Measurements from ENCODE around the gene SORCS2.
A peak's percentile ranks its signal among the peaks of the same experiment; 100 is the strongest.

The SORCS2 gene

DNA sequence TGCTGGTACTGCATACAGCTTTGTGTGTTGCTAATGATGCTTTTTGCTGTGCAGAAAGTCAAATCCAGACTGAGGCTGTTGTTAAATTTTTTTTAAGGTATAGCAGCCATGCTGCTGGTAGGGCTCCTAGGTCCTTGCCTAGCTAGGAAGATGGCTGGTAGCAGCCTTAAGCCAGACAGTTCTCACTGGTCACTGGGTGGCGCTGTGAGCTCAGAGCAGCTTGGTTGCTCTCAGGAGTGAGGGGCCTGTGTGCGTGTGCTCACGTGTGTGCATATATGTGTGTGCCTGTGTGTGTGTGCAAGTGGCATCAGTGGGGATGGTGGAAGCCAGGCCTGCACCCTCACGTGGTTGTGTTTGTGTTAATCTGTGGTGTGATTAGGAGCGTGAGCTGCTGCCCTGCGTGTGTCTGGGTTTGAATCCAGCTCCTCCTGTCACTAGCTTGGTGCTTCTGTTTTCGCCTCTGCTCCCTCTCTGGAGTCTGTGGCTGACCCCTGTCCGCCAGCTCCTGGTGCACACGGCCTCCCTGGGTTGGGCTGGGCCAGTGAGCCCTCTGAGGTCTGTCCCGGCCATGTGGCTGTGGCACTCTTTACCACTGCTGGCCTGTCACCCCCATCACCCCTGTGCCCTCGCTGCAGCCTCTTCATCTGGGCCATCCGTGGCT is 46.1 kb downstream of the SORCS2 start:
- TF ChIP-seq RAD21 (IDR thresholded peaks at IDR 0.05; ENCODE audit: low read depth) (0 out of 2 replicates have a peak, but pooled peaks have one; percentile 22), EP300 (IDR thresholded peaks at IDR 0.05; ENCODE audit: borderline replicate concordance) (no peak)

DNA sequence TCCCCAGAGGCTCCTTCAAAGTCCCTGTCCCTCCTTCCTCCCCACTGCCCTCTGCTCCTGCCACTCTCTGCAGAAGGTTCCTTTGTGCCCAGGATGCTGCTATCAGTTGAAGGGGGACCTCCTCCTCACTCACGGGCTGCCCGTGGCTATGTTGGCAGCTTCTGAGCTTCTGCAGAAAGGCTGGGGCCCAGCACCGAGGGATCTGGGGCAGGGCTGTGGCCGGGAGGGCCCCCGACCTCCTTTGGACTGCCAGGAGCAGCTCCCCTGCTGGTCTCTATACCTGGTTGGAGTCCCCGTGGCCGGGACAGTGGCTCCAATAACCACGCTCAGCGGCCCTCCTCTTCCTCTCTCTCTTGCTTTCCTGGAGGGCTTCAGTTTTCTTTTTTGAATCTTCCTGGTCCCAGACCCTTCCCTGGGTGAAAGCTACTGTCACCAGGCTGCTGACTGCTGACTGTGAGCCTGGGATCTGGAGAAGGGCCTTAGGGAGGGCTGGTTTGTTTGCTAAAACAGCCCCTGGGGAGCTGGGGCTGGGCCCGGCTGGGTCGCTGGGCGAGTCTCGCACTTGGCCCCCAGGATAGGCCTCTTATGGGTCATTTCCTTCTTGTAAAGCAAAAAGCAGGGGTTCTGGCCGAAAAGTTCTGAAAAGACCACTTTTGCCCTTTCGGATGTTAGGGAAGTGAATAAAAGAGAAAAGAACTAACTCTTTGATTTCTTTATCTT is 46.9 kb downstream of the SORCS2 start:
- TF ChIP-seq TAF1 (IDR thresholded peaks at IDR 0.05; ENCODE audit: low read depth) (no peak), NFIC (IDR thresholded peaks at IDR 0.05) (no peak), YY1 (IDR thresholded peaks at IDR 0.05; ENCODE audit: low read depth) (no peak), CREB1 (IDR thresholded peaks at IDR 0.05; ENCODE audit: low read depth) (no peak), FOXM1 (IDR thresholded peaks at IDR 0.05; ENCODE audit: borderline replicate concordance, low read depth) (no peak), TEAD4 (IDR thresholded peaks at IDR 0.05) (no peak), CEBPB (IDR thresholded peaks at IDR 0.05) (no peak), ZBTB7A (IDR thresholded peaks at IDR 0.05; ENCODE audit: low read depth) (no peak), TCF12 (IDR thresholded peaks at IDR 0.05; ENCODE audit: low read depth) (no peak), RAD21 (IDR thresholded peaks at IDR 0.05; ENCODE audit: low read depth) (no peak)
- TF ChIP-seq, protein P1, sequence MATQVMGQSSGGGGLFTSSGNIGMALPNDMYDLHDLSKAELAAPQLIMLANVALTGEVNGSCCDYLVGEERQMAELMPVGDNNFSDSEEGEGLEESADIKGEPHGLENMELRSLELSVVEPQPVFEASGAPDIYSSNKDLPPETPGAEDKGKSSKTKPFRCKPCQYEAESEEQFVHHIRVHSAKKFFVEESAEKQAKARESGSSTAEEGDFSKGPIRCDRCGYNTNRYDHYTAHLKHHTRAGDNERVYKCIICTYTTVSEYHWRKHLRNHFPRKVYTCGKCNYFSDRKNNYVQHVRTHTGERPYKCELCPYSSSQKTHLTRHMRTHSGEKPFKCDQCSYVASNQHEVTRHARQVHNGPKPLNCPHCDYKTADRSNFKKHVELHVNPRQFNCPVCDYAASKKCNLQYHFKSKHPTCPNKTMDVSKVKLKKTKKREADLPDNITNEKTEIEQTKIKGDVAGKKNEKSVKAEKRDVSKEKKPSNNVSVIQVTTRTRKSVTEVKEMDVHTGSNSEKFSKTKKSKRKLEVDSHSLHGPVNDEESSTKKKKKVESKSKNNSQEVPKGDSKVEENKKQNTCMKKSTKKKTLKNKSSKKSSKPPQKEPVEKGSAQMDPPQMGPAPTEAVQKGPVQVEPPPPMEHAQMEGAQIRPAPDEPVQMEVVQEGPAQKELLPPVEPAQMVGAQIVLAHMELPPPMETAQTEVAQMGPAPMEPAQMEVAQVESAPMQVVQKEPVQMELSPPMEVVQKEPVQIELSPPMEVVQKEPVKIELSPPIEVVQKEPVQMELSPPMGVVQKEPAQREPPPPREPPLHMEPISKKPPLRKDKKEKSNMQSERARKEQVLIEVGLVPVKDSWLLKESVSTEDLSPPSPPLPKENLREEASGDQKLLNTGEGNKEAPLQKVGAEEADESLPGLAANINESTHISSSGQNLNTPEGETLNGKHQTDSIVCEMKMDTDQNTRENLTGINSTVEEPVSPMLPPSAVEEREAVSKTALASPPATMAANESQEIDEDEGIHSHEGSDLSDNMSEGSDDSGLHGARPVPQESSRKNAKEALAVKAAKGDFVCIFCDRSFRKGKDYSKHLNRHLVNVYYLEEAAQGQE (IDR thresholded peaks at IDR 0.05; ENCODE audit: low read depth), result no peak
- TF ChIP-seq, protein P2, sequence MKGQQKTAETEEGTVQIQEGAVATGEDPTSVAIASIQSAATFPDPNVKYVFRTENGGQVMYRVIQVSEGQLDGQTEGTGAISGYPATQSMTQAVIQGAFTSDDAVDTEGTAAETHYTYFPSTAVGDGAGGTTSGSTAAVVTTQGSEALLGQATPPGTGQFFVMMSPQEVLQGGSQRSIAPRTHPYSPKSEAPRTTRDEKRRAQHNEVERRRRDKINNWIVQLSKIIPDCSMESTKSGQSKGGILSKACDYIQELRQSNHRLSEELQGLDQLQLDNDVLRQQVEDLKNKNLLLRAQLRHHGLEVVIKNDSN (IDR thresholded peaks at IDR 0.05), result no peak
- TF ChIP-seq, protein P3, sequence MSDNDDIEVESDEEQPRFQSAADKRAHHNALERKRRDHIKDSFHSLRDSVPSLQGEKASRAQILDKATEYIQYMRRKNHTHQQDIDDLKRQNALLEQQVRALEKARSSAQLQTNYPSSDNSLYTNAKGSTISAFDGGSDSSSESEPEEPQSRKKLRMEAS (IDR thresholded peaks at IDR 0.05), result no peak

DNA sequence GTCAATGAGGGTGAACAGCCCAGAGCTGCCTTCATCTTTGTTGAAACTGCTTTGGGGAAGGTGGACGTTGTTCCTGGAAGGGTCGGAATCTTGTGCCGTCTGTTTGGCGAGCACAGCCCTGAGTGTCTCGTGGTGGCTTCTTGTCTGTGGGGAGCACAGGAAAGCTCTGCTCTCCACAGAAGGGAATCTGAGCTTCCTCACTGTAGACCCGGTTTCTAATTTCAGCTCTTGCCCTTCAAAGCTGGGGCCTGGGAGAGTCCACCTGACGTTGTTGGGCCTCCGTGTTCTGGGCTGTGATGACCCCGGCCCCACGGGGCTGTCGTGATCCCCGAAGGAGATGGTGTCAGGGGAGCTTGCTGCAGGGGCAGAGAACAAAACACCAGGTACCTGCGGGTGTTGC is 47.5 kb downstream of the SORCS2 start:
- TF ChIP-seq FOXM1 (IDR thresholded peaks at IDR 0.05; ENCODE audit: borderline replicate concordance, low read depth) (no peak), EGR1 (IDR thresholded peaks at IDR 0.05) (no peak)

DNA sequence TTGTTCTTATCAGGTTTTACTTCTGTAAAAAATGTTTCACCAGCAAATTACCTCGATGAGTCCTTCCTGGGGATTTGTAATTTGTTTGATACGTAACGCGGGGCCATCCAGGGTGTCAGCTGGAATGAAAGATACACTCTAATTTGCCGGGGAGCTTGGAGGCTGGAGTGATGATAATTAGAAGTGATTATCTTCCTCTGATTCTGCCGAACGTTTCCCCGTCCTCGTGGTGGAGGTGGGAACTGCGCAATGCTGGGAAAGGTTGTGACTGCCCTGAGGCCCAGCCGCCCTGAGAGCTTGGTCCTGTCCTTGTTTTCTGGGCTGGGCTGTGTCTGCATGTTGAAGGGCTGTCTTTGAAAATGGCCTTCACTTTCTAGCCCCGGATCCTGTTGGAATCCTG is 48.0 kb downstream of the SORCS2 start:
- no peak for TF ChIP-seq EGR1 (IDR thresholded peaks at IDR 0.05)
- TF ChIP-seq NFIC (IDR thresholded peaks at IDR 0.05), result no peak
- TF ChIP-seq TEAD4 (IDR thresholded peaks at IDR 0.05), result no peak
- TF ChIP-seq CEBPB (IDR thresholded peaks at IDR 0.05), result no peak
- TF ChIP-seq TCF12 (IDR thresholded peaks at IDR 0.05; ENCODE audit: low read depth), result no peak
- TF ChIP-seq ZBTB7A (IDR thresholded peaks at IDR 0.05; ENCODE audit: low read depth), result no peak
- TF ChIP-seq, protein P2 (IDR thresholded peaks at IDR 0.05), result no peak
- no peak for TF ChIP-seq RAD21 (IDR thresholded peaks at IDR 0.05; ENCODE audit: low read depth)
- TF ChIP-seq, protein P1 (IDR thresholded peaks at IDR 0.05; ENCODE audit: low read depth), result no peak
- TF ChIP-seq, protein P3 (IDR thresholded peaks at IDR 0.05), result no peak
- no peak for TF ChIP-seq EP300 (IDR thresholded peaks at IDR 0.05; ENCODE audit: borderline replicate concordance)
- no peak for TF ChIP-seq YY1 (IDR thresholded peaks at IDR 0.05; ENCODE audit: low read depth)
- no peak for TF ChIP-seq FOXM1 (IDR thresholded peaks at IDR 0.05; ENCODE audit: borderline replicate concordance, low read depth)
- TF ChIP-seq TAF1 (IDR thresholded peaks at IDR 0.05; ENCODE audit: low read depth), result no peak
- no peak for TF ChIP-seq CREB1 (IDR thresholded peaks at IDR 0.05; ENCODE audit: low read depth)

DNA sequence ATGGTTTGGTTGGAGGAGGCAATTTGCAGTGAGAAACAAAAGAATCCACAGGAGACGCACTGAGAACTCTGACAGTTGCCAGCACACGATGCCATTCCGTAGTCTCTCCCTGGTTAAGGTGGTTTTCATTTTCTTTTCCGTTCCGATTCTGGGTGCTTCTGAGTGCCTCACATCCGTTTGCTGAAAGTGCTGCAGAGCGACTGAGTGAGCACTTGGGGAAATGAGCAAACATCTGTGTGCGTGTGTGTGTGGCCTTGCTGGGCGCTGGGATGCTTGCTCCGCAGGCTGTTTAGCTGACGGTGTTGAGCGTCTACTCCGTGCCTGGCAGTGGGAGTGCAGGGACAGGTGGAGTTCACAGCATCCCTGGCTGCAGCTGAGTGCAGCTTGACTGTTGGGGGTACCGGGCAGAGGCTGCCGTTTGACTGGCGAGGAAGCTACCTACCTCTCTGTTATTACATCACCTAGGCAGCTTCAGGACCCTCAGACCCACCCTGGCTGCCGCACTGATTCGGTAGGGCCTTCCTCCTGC is 49.3 kb downstream of the SORCS2 start:
- TF ChIP-seq CEBPB (IDR thresholded peaks at IDR 0.05) (no peak), FOXM1 (IDR thresholded peaks at IDR 0.05; ENCODE audit: borderline replicate concordance, low read depth) (no peak), CREB1 (IDR thresholded peaks at IDR 0.05; ENCODE audit: low read depth) (no peak), NFIC (IDR thresholded peaks at IDR 0.05) (no peak), EGR1 (IDR thresholded peaks at IDR 0.05) (no peak), EP300 (IDR thresholded peaks at IDR 0.05; ENCODE audit: borderline replicate concordance) (no peak), TAF1 (IDR thresholded peaks at IDR 0.05; ENCODE audit: low read depth) (no peak)
- TF ChIP-seq, protein P2 (IDR thresholded peaks at IDR 0.05), result no peak
- TF ChIP-seq, protein P3 (IDR thresholded peaks at IDR 0.05), result no peak

Data from Ishikawa (cell line).